OCI-M2 (cell line): ENCODE results near the gene BAZ1A.
"Not testable (repeated sequence)": the region's sequence is repeated elsewhere in the genome, so short reads cannot be mapped to it uniquely, and the experiment has no call there.

Source experiments
- DNase-seq: peaks from one replicate; lab custom pipeline; 2025; ENCODE audit not compliant: unreplicated experiment; lab: John Stamatoyannopoulos, UW

BAZ1A gene

GRCh38 chr14:34792598-34792997 is 82.6 kb downstream of the BAZ1A start:
- DNase-seq, result no peak

- no peak for DNase-seq
These were observed 89.7 kb downstream of the BAZ1A start for GRCh38 chr14:34785223-34786006.

GRCh38 chr14:34782031-34782430 is 93.1 kb downstream of the BAZ1A start:
- no peak for DNase-seq

- no peak for DNase-seq
These were observed 93.9 kb downstream of the BAZ1A start for GRCh38 chr14:34781242-34781641.

GRCh38 chr14:34780646-34781045 is 94.5 kb downstream of the BAZ1A start:
- DNase-seq, result no peak

GRCh38 chr14:34778744-34779143 is 96.4 kb downstream of the BAZ1A start:
- no peak for DNase-seq

GRCh38 chr14:34776611-34777010 is 98.5 kb downstream of the BAZ1A start:
- DNase-seq, result no peak

- DNase-seq, result no peak
These were observed 99.2 kb downstream of the BAZ1A start for GRCh38 chr14:34775922-34776321.

- DNase-seq, result no peak
These were observed 99.8 kb downstream of the BAZ1A start for GRCh38 chr14:34775342-34775741.

GRCh38 chr14:34770901-34771300 is 104.3 kb downstream of the BAZ1A start:
- no peak for DNase-seq

GRCh38 chr14:34766606-34767005 is 108.6 kb downstream of the BAZ1A start:
- DNase-seq, result no peak

- no peak for DNase-seq
These were observed 109.1 kb downstream of the BAZ1A start for GRCh38 chr14:34766060-34766459.

- DNase-seq, result no peak
These were observed 119.9 kb downstream of the BAZ1A start for GRCh38 chr14:34755215-34755614.

- no peak for DNase-seq
These were observed 120.5 kb downstream of the BAZ1A start for GRCh38 chr14:34754687-34755086.

- no peak for DNase-seq
These were observed 124.5 kb downstream of the BAZ1A start for GRCh38 chr14:34750670-34751069.

- no peak for DNase-seq
These were observed 124.9 kb downstream of the BAZ1A start for GRCh38 chr14:34750233-34750632.

GRCh38 chr14:34749408-34749807 is 125.8 kb downstream of the BAZ1A start:
- DNase-seq, result no peak

GRCh38 chr14:34742270-34743115 is 132.7 kb downstream of the BAZ1A start:
- DNase-seq, result no peak

GRCh38 chr14:34741840-34742239 is 133.3 kb downstream of the BAZ1A start:
- DNase-seq, result no peak

- DNase-seq, result not testable (repeated sequence)
These were observed 135.0 kb downstream of the BAZ1A start for GRCh38 chr14:34740139-34740538.

- not testable (repeated sequence) for DNase-seq
These were observed 138.1 kb downstream of the BAZ1A start for GRCh38 chr14:34737079-34737478.

GRCh38 chr14:34733245-34733644 is 141.9 kb downstream of the BAZ1A start:
- no peak for DNase-seq
